ENCODE measurements around the gene TJP2. TPM values are rescaled to one million over a fixed set of nuclear protein-coding genes. Genes with fewer than 3 reads are reported as not detected.

Gene TJP2
- total RNA-seq, 1 donor, result 61.7 TPM

DNA sequence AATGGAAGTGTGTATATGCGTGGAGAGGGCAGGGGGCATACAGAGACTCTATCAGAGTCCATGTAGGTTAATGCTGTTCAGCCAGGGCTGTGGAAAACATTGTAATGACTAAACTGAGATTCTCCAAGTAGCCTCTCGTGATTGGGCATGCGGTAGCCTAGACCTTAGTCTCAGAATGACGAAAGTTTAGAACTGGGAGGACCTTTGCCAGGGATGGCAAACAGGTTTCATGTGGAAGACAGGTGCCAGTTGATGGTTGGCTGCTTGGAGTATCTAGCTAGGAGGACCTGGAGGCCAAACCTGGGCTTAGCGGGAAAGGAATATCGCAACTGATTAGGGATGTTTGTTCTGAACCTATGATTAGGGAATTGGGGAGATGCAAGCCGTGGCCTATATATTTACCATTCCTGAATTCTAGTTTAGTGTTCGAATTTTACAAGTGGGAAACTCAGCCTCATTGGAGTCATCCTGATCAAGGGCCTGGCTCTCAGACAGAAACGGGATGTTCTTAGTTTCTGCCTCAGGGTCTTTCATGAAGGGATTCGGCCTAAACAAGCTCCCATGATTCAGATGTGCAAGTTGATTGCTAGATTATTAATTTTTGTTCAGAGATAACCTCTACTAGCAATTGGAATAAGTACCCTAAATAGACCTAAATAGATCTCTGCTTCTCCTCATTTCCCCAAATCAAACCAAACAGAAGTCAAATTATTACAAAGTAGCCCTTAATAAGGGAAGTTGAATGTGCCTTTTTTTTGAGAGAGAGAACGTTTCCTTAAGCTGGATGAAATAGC is 26.8 kb upstream of the TJP2 start:
- TF ChIP-seq, protein P1, sequence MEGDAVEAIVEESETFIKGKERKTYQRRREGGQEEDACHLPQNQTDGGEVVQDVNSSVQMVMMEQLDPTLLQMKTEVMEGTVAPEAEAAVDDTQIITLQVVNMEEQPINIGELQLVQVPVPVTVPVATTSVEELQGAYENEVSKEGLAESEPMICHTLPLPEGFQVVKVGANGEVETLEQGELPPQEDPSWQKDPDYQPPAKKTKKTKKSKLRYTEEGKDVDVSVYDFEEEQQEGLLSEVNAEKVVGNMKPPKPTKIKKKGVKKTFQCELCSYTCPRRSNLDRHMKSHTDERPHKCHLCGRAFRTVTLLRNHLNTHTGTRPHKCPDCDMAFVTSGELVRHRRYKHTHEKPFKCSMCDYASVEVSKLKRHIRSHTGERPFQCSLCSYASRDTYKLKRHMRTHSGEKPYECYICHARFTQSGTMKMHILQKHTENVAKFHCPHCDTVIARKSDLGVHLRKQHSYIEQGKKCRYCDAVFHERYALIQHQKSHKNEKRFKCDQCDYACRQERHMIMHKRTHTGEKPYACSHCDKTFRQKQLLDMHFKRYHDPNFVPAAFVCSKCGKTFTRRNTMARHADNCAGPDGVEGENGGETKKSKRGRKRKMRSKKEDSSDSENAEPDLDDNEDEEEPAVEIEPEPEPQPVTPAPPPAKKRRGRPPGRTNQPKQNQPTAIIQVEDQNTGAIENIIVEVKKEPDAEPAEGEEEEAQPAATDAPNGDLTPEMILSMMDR (IDR thresholded peaks at IDR 0.05; ENCODE audit: insufficient read depth, low read length), result no peak
- no peak for DNase-seq (ENCODE audit: low read depth)
- H3K4me3 ChIP-seq (ENCODE audit: low read depth, low read length), result no peak overlapping the region

DNA sequence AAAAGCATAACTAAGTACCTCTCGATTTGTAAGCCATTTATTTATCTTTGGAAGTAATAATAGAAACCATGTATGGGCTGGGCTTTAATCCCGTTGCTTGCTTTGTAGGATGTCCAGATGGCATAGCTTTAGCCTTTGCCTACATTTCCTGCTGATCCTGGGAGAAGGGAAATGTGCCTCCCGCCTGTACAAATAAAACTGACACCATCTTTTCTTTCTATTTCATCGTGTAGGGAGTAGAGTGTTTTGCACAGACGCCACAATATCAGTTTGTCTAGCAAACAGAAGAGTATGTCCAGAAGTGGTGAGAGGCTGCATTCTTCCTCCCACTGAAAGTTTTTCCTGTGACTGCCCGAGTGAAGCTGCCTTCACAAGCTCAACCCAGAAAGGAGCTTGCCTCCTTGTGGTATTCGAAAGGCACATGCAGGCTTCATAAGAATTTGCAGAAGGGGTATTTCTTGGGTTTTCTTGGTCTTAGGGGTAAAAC is 24.7 kb upstream of the TJP2 start:
- H3K4me3 ChIP-seq (ENCODE audit: low read depth, low read length), result peak overlapping the region; percentile 39
- TF ChIP-seq, protein P1 (IDR thresholded peaks at IDR 0.05; ENCODE audit: insufficient read depth, low read length), result peak; percentile 81
- peak; percentile 83 for DNase-seq (ENCODE audit: low read depth)

DNA sequence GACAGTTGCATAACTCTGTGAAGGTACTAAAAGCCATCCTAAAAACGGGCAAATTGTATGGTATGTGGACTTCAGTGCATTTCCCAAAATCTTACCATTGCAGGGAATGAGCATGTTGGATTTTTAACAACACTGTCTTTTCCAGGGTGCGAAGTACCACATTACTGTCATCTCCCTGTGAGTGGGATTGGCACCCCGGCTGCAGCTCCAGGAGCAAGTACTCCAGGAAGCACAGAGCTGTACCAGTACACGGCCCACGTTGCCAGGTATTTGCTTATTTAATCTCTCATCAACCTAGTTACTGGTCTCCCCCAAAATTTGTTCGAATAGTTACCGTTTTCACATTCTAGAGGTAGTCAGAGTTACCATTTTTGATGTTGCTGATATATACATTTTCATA is 22.6 kb upstream of the TJP2 start:
- DNase-seq (ENCODE audit: low read depth), result no peak
- TF ChIP-seq, protein P1 (IDR thresholded peaks at IDR 0.05; ENCODE audit: insufficient read depth, low read length), result no peak
- no peak overlapping the region for H3K4me3 ChIP-seq (ENCODE audit: low read depth, low read length)

DNA sequence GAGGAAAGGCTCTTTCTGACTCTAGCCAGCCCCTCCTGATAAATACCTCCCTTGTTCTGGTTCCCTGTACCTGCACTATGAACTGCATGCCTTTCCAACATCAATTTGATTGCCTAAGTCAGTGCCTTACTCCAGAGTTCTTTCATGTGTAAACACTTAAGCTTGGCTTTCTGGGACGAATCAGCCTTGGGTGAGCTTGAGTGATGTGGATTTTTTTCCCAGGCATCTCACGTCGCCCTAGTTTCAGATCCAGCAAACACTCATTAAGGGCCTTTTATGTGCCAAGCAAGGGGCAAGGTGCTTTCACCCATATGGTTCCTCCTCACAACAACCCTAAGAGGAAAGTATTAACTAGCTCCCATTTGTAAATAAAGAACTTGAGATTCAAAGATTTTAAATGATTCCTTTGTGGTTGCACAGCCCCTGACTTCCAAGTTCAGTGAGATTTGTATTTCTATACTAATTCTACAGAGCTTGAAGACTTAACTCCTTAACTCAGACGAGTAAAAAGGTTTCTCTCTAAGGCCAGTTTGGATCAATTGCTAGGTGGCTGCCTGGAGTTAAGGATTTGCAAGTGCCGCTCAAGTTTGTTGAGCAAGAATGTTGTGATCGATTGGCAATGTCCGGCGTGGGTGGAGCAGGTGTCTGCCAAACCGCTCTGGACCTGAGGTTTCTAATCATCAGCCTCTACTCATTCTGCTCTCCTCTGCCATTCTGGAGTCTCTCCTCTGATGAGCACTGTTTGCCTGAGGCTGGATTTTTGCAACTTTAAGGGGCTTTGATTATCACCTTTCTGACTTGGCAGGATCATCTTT is 20.2 kb upstream of the TJP2 start:
- TF ChIP-seq, protein P1 (IDR thresholded peaks at IDR 0.05; ENCODE audit: insufficient read depth, low read length), result no peak
- DNase-seq (ENCODE audit: low read depth), result no peak

DNA sequence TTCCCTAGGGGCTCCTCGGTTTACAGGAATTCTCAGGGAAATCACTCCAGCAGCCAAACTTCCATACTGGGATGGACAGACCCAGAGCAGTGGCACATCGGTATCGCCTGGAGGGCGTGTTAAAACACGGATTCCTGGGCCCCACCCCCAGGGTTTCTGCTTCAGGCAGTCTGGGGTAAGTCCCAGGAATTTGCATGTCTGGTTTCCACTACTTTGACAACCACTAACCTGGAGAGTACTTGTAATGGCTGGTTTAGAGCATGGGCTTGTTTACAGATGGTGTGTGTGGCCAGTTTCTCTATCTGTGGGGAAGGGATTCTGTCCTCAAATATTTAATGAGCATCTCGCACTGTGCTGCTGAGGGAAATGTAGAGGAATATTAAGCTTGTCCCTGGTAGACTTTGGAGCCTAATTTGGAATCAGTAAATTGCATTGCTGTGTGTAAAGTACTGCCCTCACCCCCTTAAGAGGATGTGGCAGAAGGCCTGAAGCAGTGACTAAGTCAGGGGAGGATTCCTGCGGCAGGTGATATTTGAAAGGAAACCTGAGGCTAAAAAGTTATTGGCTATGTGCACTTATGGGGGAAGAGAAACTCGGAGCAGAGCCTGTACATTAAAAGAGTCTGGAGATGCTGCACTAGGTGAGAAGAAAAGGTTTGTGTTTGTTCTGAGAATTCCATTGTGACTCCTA is 18.6 kb upstream of the TJP2 start:
- no peak for DNase-seq (ENCODE audit: low read depth)
- TF ChIP-seq, protein P1 (IDR thresholded peaks at IDR 0.05; ENCODE audit: insufficient read depth, low read length), result no peak

More for the DNA sequence above, 20.2 kb upstream of the TJP2 start:
- H3K4me3 ChIP-seq (ENCODE audit: low read depth, low read length), result no peak overlapping the region

DNA sequence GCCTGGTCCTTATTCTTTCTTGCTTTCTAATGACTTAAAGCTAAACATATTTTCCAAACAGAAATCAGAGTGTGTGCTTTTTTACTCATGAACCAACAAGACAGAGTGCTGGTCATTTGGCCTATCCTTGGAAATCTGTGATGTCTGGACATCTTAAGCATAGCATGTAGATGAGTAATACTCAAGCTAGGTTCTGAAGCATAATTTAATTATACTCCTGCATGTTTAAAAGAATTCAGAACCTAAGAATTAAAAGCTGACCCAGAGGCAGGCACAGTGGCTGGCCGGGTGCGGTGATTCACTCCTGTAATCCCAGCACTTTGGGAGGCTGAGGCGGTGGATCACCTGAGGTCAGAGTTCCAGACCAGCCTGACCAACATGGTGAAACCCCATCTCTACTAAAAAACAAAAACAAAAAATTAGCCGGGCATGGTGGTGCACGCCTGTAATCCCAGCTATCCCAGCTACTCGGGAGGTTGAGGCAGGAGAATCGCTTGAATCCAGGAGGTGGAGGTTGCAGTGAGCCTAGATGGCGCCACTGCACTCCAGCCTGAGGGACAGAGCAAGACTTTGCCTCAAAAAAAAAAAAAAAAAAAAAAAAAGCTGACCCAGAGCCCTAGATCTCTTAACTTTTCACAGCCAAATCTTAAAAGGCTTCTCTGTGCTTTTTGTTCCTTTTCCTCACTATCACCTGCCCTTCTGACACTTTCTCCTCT is 16.2 kb upstream of the TJP2 start:
- TF ChIP-seq, protein P1 (IDR thresholded peaks at IDR 0.05; ENCODE audit: insufficient read depth, low read length), result peak; percentile 26
- no peak overlapping the region for H3K4me3 ChIP-seq (ENCODE audit: low read depth, low read length)
- DNase-seq (ENCODE audit: low read depth), result peak; percentile 66

More for the DNA sequence above, 18.6 kb upstream of the TJP2 start:
- no peak overlapping the region for H3K4me3 ChIP-seq (ENCODE audit: low read depth, low read length)
